GM12878 (cell line): ENCODE measurements around the gene COL26A1. TPM values are rescaled to one million over a fixed set of nuclear protein-coding genes. Genes with fewer than 3 reads are reported as not detected.

Experiments
- ATAC-seq: fragments of 200-7000 bp; cut with Tn5 transposase; 3 replicates; pipeline ENCODE4 v1.9.1; 2020; ENCODE audit warnings: mild to moderate bottlenecking, moderate library complexity
- BruUV-seq: library from RNA; stranded (reverse); fragments of 400-500 nt; replicated peaks from 2 replicates; lab custom pipeline; 2021; lab: Mats Ljungman, UMichigan
- CTCF ChIA-PET: fragments of 300-600 bp; sonication (Branson Sonifier 250); formaldehyde crosslinking; extraction: SDS; loops from one replicate; lab custom pipeline; 2021; ENCODE audit warnings: inconsistent platforms; lab: Yijun Ruan, JAX
- POLR2A ChIA-PET: fragments of 350-600 bp; formaldehyde crosslinking; extraction: SDS; loops from one replicate; lab custom pipeline; 2021; ENCODE audit warnings: inconsistent platforms; lab: Charles Lee
- RAD21 ChIA-PET: fragments of 300-600 bp; sonication (Branson Sonifier 250); formaldehyde crosslinking; loops from one replicate; lab custom pipeline; 2023; ENCODE audit warnings: antibody characterized with exemption; ENCODE audit not compliant: unreplicated experiment; lab: Charles Lee
- SMC1A ChIA-PET: fragments of 300-600 bp; sonication (Branson Sonifier 250); formaldehyde crosslinking; loops from one replicate; lab custom pipeline; 2023; ENCODE audit not compliant: unreplicated experiment, uncharacterized antibody; lab: Charles Lee
- DNase-seq: peaks from one replicate; pipeline ENCODE4 v3.0.0-alpha.2; 2011; ENCODE audit warnings: low read depth, low spot score
- FAIRE-seq: peaks from 3 replicates; lab custom pipeline; 2011; peaks lifted over from hg19 to GRCh38; lab: Jason Lieb, UNC
- H2AFZ ChIP-seq: 2 replicates; pipeline ENCODE4 v1.6.0; 2011; ENCODE audit warnings: low read depth, low read length, control low read depth; ENCODE audit not compliant: control insufficient read depth
- H3K27ac ChIP-seq: 2 replicates; pipeline ENCODE4 v1.5.1; 2011; ENCODE audit warnings: control low read depth; ENCODE audit not compliant: control insufficient read depth, insufficient read depth
- H3K27me3 ChIP-seq, 2 experiments: replicated peaks in 1 of 2; 2 replicates each; pipeline versions ENCODE4 v1.6.0 to v1.6.1; 2011; ENCODE audit warnings: low read length in 1 of 2; ENCODE audit not compliant: control insufficient read depth in 2 of 2, insufficient read depth in 2 of 2
- H3K36me3 ChIP-seq, 2 experiments: 2 replicates each; pipeline ENCODE4 v1.5.1; 2011; ENCODE audit warnings: low read length in 1 of 2; ENCODE audit not compliant: control insufficient read depth in 2 of 2, insufficient read depth in 2 of 2
- H3K4me1 ChIP-seq: 2 replicates; pipeline ENCODE4 v1.6.1; 2011; ENCODE audit warnings: mild to moderate bottlenecking, low read length, moderate library complexity, mixed read lengths; ENCODE audit not compliant: control insufficient read depth, insufficient read depth
- H3K4me2 ChIP-seq: 2 replicates; pipeline ENCODE4 v1.6.0; 2011; ENCODE audit warnings: control low read depth; ENCODE audit not compliant: control insufficient read depth, insufficient read depth
- H3K4me3 ChIP-seq: fragments of 200-600 bp; sonication (generic); 2 replicates; pipeline ENCODE4 v1.5.1; 2016
- H3K79me2 ChIP-seq: 2 replicates; pipeline ENCODE4 v1.6.0; 2011; ENCODE audit warnings: low read length; ENCODE audit not compliant: control insufficient read depth, insufficient read depth
- H3K9ac ChIP-seq: 2 replicates; pipeline ENCODE4 v1.8.0; 2011; ENCODE audit warnings: low read length, control low read depth, mixed read lengths; ENCODE audit not compliant: control insufficient read depth, insufficient read depth
- H3K9me3 ChIP-seq: replicated peaks from 3 replicates; pipeline ENCODE4 v1.5.1; 2011; ENCODE audit warnings: mild to moderate bottlenecking, low read length; ENCODE audit not compliant: control insufficient read depth, insufficient read depth
- H4K20me1 ChIP-seq: 2 replicates; pipeline ENCODE4 v1.6.0; 2011; ENCODE audit not compliant: control insufficient read depth, insufficient read depth
- NKRF ChIP-seq: fragments of 450-650 bp; conservative IDR thresholded peaks from 2 replicates; pipeline ENCODE4 v1.6.1; 2017; ENCODE audit warnings: mild to moderate bottlenecking, moderate library complexity
- SKIL ChIP-seq: fragments of 450-650 bp; IDR thresholded peaks from 2 replicates; pipeline ENCODE4 v1.6.1; 2017; ENCODE audit warnings: mild to moderate bottlenecking, low read depth, inconsistent platforms; ENCODE audit not compliant: poor library complexity, severe bottlenecking
- ZSCAN29 ChIP-seq: fragments of 450-650 bp; IDR thresholded peaks from 2 replicates; pipeline ENCODE4 v1.6.1; 2017; ENCODE audit warnings: mild to moderate bottlenecking, moderate library complexity
- WGBS: methylation state at CpG from one replicate; pipeline ENCODE4 v1.1.6; 2016; ENCODE audit warnings: low lambda C conversion rate; ENCODE audit not compliant: insufficient replicate concordance, insufficient coverage; ENCODE audit errors: missing lambda C conversion rate; 5-methylcytosine and 5-hydroxymethylcytosine counted together
- in situ Hi-C: fragments of 300-500 bp; cut with MboI; formaldehyde crosslinking; loops from 9 replicates; pipeline ENCODE4 v1.14.3; 2018; ENCODE audit warnings: mixed read lengths
- intact Hi-C: fragments of 100-400 bp; cut with micrococcal nuclease; formaldehyde crosslinking; loops from one replicate; pipeline ENCODE4 v1.14.2; 2022; ENCODE audit not compliant: unreplicated experiment
- polyA plus RNA-seq, 11 experiments: library from polyadenylated mRNA; depleted of rRNA in 4 of 11; unstranded in 6 of 11; stranded (reverse) in 5 of 11; fragments of >200 nt; fragmentation: Nextera tagmentation in 4 of 11; fragmentation: Illumina TruSeq in 1 of 11; extraction: Ambion mirVana in 4 of 11; extraction: Trizol in 1 of 11; gene quantifications; 1 replicate in 1 of 11; 2 replicates in 10 of 11; pipeline versions ENCODE4 v1.2.1 to v1.2.3, GENCODE V29; 2011 to 2016; ENCODE audit warnings: inconsistent platforms in 2 of 11, missing spikeins in 2 of 11, low read depth in 1 of 11
- total RNA-seq, 4 experiments: library from RNA; depleted of rRNA in 3 of 4; stranded (reverse); fragments of >200 nt in 3 of 4; fragmentation: Illumina TruSeq in 1 of 4; extraction: Trizol in 1 of 4; gene quantifications; 2 replicates each; pipeline versions ENCODE4 v1.2.1 to v1.2.3, GENCODE V29; 2013 to 2021
- TF ChIP-seq, protein P1 (sequence below): IDR thresholded peaks from 2 replicates; pipeline ENCODE4 v1.6.1; 2012; ENCODE audit warnings: low read depth, low read length, improper control_type of control experiment

The COL26A1 gene
- total and polyA plus RNA-seq, 10 of the 15 experiments (the other 5 are each of a cell fraction or from before 2014, with no cell fraction given) = 0.08 TPM; not detected in 9

DNA sequence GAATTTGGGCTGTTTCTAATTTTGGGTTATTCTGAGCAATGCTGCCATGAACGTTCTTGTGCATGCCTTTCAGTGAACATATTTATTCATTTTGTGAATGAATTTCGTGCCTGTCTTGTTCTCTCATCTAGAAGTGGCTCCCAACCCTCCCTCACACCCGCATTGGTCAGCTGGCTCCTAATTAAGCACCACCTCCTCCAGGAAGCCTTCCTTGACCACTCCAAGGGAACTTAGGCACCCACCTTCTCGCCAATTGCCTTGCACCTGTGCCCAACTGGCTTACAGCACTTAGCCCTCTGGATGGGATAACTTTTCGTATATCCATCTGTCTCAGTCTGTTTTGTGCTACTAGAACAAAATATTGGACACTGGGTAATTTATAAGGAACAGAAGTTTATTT, 159.3 kb downstream of the COL26A1 start:
- TF ChIP-seq NKRF = no peak
- TF ChIP-seq, protein P1, sequence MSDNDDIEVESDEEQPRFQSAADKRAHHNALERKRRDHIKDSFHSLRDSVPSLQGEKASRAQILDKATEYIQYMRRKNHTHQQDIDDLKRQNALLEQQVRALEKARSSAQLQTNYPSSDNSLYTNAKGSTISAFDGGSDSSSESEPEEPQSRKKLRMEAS = no peak
- TF ChIP-seq ZSCAN29 = no peak
- TF ChIP-seq SKIL = no peak
- TF ChIP-seq, all 136 proteins: peak for 0
- Histone ChIP-seq H3K9me3 (no peaks in the 10 kb centered on the region), H2AFZ (no peak overlapping the region), H3K27ac (no peak overlapping the region), H3K79me2 (no peaks in the 10 kb centered on the region), H3K4me2 (no peak overlapping the region), H3K4me1 (no peaks in the 10 kb centered on the region), H3K4me3 (no peak overlapping the region), H3K27me3 (no peaks in the 10 kb centered on the region; a peak in 1 of 4 replicates), H3K36me3 (no peaks in the 10 kb centered on the region), H4K20me1 (no peaks in the 10 kb centered on the region), H3K9ac (no peak overlapping the region)
- ChIA-PET POLR2A (no interaction called here), RAD21 (no interaction called here), SMC1A (no interaction called here), CTCF (no interaction called here)
- FAIRE-seq (no peak), ATAC-seq (no peak), DNase-seq (no peak)
- 2% methylated on average over 5 of the region's 5 CpGs for WGBS
- in situ Hi-C loops = no loop called here
- intact Hi-C loops = no loop called here
- no TSS peak for BruUV-seq
